H1 (cell line): ENCODE results near the gene DAPK1. TPM values are rescaled to one million over a fixed set of nuclear protein-coding genes. Genes with fewer than 3 reads are reported as not detected.
A peak's percentile ranks its signal among the peaks of the same experiment; 100 is the strongest.

Experiments used
- CTCF ChIA-PET: fragments of 300-600 bp; sonication (Branson Sonifier 250); formaldehyde crosslinking; loops from one replicate; lab custom pipeline; 2021; ENCODE audit not compliant: partially characterized antibody; lab: Charles Lee
- POLR2A ChIA-PET: fragments of 300-600 bp; sonication (Branson Sonifier 250); formaldehyde crosslinking; loops from one replicate; lab custom pipeline; 2021; ENCODE audit warnings: inconsistent platforms; ENCODE audit not compliant: partially characterized antibody; lab: Charles Lee
- DNase-seq, 2 experiments: peaks; one replicate each; pipeline versions ENCODE4 v3.0.0 to v3.0.0-alpha.2; 2010 to 2022; ENCODE audit warnings: low spot score in 2 of 2, low read depth in 1 of 2, mixed read lengths in 1 of 2
- FAIRE-seq: peaks from 2 replicates; lab custom pipeline; 2011; peaks lifted over from hg19 to GRCh38; lab: Jason Lieb, UNC
- H2AFZ ChIP-seq: 2 replicates; pipeline ENCODE4 v1.8.1; 2012; ENCODE audit warnings: low read length, inconsistent platforms
- H2AK5ac ChIP-seq: 2 replicates; pipeline ENCODE4 v1.6.1; 2013; ENCODE audit warnings: low read depth, low read length
- H2BK120ac ChIP-seq: replicated peaks from 2 replicates; pipeline ENCODE3; 2013; ENCODE audit warnings: low read depth, low read length, inconsistent platforms
- H2BK12ac ChIP-seq: 2 replicates; pipeline ENCODE4 v1.6.1; 2013; ENCODE audit warnings: low read depth, low read length
- H2BK15ac ChIP-seq: 2 replicates; pipeline ENCODE4 v1.6.1; 2013; ENCODE audit warnings: low read length
- H2BK20ac ChIP-seq: 2 replicates; pipeline ENCODE4 v1.6.1; 2013; ENCODE audit warnings: low read length
- H2BK5ac ChIP-seq: 2 replicates; pipeline ENCODE4 v1.6.1; 2013; ENCODE audit warnings: low read depth, low read length
- H3K14ac ChIP-seq: 2 replicates; pipeline ENCODE4 v1.6.1; 2013; ENCODE audit warnings: inconsistent platforms; ENCODE audit not compliant: insufficient read length
- H3K18ac ChIP-seq: 2 replicates; pipeline ENCODE4 v1.6.1; 2013; ENCODE audit warnings: low read length; ENCODE audit errors: extremely low read depth
- H3K23ac ChIP-seq: 2 replicates; pipeline ENCODE4 v1.6.1; 2013; ENCODE audit warnings: inconsistent platforms; ENCODE audit not compliant: insufficient read length
- H3K23me2 ChIP-seq: 2 replicates; pipeline ENCODE4 v1.6.1; 2013; ENCODE audit warnings: low read depth, low read length
- H3K27ac ChIP-seq: 2 replicates; pipeline ENCODE4 v1.6.1; 2011; ENCODE audit warnings: low read depth, low read length, inconsistent platforms
- H3K27me3 ChIP-seq, 4 experiments: replicated peaks in 1 of 4; 1 replicate in 1 of 4; 2 replicates in 3 of 4; pipeline versions ENCODE4 v1.6.1 to v1.8.1; 2011 to 2013; ENCODE audit warnings: low read length in 3 of 4, mild to moderate bottlenecking in 3 of 4, inconsistent platforms in 2 of 4, mixed read lengths in 2 of 4, moderate library complexity in 1 of 4; ENCODE audit not compliant: control insufficient read depth in 3 of 4, insufficient read depth in 3 of 4; ENCODE audit errors: extremely low read depth in 1 of 4
- H3K36me3 ChIP-seq, 4 experiments: 2 replicates each; pipeline versions ENCODE4 v1.6.1 to v1.8.1; 2011 to 2013; ENCODE audit warnings: mild to moderate bottlenecking in 4 of 4, low read length in 3 of 4, moderate library complexity in 2 of 4, control low read depth in 1 of 4, inconsistent platforms in 1 of 4; ENCODE audit not compliant: insufficient read depth in 4 of 4, control insufficient read depth in 2 of 4
- H3K4ac ChIP-seq: replicated peaks from 2 replicates; pipeline ENCODE3; 2013; ENCODE audit warnings: low read length, low read depth, mixed read lengths, inconsistent platforms; ENCODE audit not compliant: insufficient read length
- H3K4me1 ChIP-seq, 4 experiments: replicated peaks in 1 of 4; 1 replicate in 1 of 4; 2 replicates in 3 of 4; pipeline versions ENCODE4 v1.6.1 to v1.8.1; 2011 to 2013; ENCODE audit warnings: low read length in 3 of 4, inconsistent platforms in 2 of 4, mixed read lengths in 1 of 4; ENCODE audit not compliant: insufficient read depth in 4 of 4, control insufficient read depth in 3 of 4
- H3K4me2 ChIP-seq, 2 experiments: 2 replicates each; pipeline versions ENCODE4 v1.6.1 to v1.8.1; 2011 to 2013; ENCODE audit warnings: low read depth in 2 of 2, low read length in 2 of 2, control low read depth in 1 of 2, inconsistent platforms in 1 of 2, mild to moderate bottlenecking in 1 of 2; ENCODE audit not compliant: insufficient read depth in 1 of 2
- H3K4me3 ChIP-seq, 4 experiments: fragments of 200-600, 300-600 bp in 1 of 4; sonication (generic), shearing (Covaris generic), sonication (Bioruptor Twin) in 1 of 4; 2 replicates each; pipeline versions ENCODE4 v1.5.1 to v1.8.1; 2011 to 2016; ENCODE audit warnings: low read length in 4 of 4, low read depth in 3 of 4, control low read depth in 2 of 4, inconsistent platforms in 2 of 4, mild to moderate bottlenecking in 2 of 4, mixed read lengths in 1 of 4, moderate library complexity in 1 of 4; ENCODE audit not compliant: insufficient read depth in 2 of 4; ENCODE audit errors: extremely low read depth in 1 of 4
- H3K56ac ChIP-seq: replicated peaks from 2 replicates; pipeline ENCODE3; 2013; ENCODE audit warnings: low read depth, mild to moderate bottlenecking, mixed read lengths, low read length, inconsistent platforms; ENCODE audit not compliant: insufficient read length
- H3K79me1 ChIP-seq: 2 replicates; pipeline ENCODE4 v1.6.1; 2013; ENCODE audit warnings: low read depth, low read length, control low read depth
- H3K79me2 ChIP-seq, 2 experiments: 2 replicates each; pipeline versions ENCODE4 v1.6.1 to v1.8.1; 2012 to 2013; ENCODE audit warnings: low read length in 2 of 2, mild to moderate bottlenecking in 2 of 2, inconsistent platforms in 1 of 2; ENCODE audit not compliant: insufficient read depth in 2 of 2, control insufficient read depth in 1 of 2
- H3K9ac ChIP-seq, 4 experiments: replicated peaks in 1 of 4; 1 replicate in 1 of 4; 2 replicates in 3 of 4; pipeline versions ENCODE4 v1.6.1 to v1.8.1; 2011 to 2013; ENCODE audit warnings: low read depth in 3 of 4, low read length in 3 of 4, control low read depth in 2 of 4, mild to moderate bottlenecking in 2 of 4, moderate library complexity in 2 of 4, inconsistent platforms in 1 of 4; ENCODE audit errors: extremely low read depth in 1 of 4
- H3K9me3 ChIP-seq, 2 experiments: 2 replicates each; pipeline versions ENCODE4 v1.6.1 to v1.8.1; 2012 to 2013; ENCODE audit warnings: mild to moderate bottlenecking in 2 of 2, moderate library complexity in 2 of 2, control low read depth in 1 of 2, inconsistent platforms in 1 of 2, low read depth in 1 of 2, low read length in 1 of 2, mixed read lengths in 1 of 2; ENCODE audit not compliant: insufficient read depth in 2 of 2
- H4K20me1 ChIP-seq, 2 experiments: replicated peaks in 1 of 2; 2 replicates each; pipeline versions ENCODE3 to v1.8.1; 2011 to 2013; ENCODE audit warnings: inconsistent platforms in 2 of 2, low read length in 2 of 2, mild to moderate bottlenecking in 1 of 2; ENCODE audit not compliant: insufficient read depth in 2 of 2, control insufficient read depth in 1 of 2
- H4K5ac ChIP-seq: 2 replicates; pipeline ENCODE4 v1.6.1; 2013; ENCODE audit warnings: low read length, low read depth, mixed read lengths, inconsistent platforms; ENCODE audit not compliant: insufficient read length
- H4K8ac ChIP-seq: 2 replicates; pipeline ENCODE4 v1.8.0; 2013; ENCODE audit warnings: mild to moderate bottlenecking, moderate library complexity, low read length, inconsistent platforms; ENCODE audit not compliant: insufficient read depth; ENCODE audit errors: extremely low read depth
- H4K91ac ChIP-seq: replicated peaks from 2 replicates; pipeline ENCODE3; 2013; ENCODE audit warnings: low read length, mixed read lengths, inconsistent platforms; ENCODE audit not compliant: insufficient read length
- BRCA1 ChIP-seq: IDR thresholded peaks from 2 replicates; pipeline ENCODE4 v1.6.1; 2012; ENCODE audit warnings: low read depth, low read length, improper control_type of control experiment
- GABPA ChIP-seq: IDR thresholded peaks from 2 replicates; pipeline ENCODE4 v1.6.1; 2011; ENCODE audit warnings: mild to moderate bottlenecking, low read length, moderate library complexity, borderline replicate concordance; ENCODE audit not compliant: insufficient read depth
- JUND ChIP-seq: IDR thresholded peaks from 2 replicates; pipeline ENCODE4 v1.6.1; 2011; ENCODE audit warnings: mild to moderate bottlenecking, improper control_type of control experiment, low read length
- KDM5A ChIP-seq: fragments of 200-600 bp; IDR thresholded peaks from 2 replicates; pipeline ENCODE4 v1.7.1; 2012; ENCODE audit warnings: mild to moderate bottlenecking, low read length, inconsistent platforms, mixed read lengths
- MAFK ChIP-seq: IDR thresholded peaks from 2 replicates; pipeline ENCODE4 v1.6.1; 2012; ENCODE audit warnings: low read depth, mild to moderate bottlenecking, improper control_type of control experiment, low read length
- POLR2A ChIP-seq, 2 experiments: IDR thresholded peaks; 1 replicate in 1 of 2; 2 replicates in 1 of 2; pipeline ENCODE4 v1.6.1; 2011; ENCODE audit warnings: low read depth in 2 of 2, low read length in 2 of 2, mild to moderate bottlenecking in 2 of 2; ENCODE audit errors: control extremely low read depth in 1 of 2
- RAD21 ChIP-seq, 2 experiments: IDR thresholded peaks in 1 of 2; conservative IDR thresholded peaks in 1 of 2; 2 replicates each; pipeline ENCODE4 v1.6.1; 2011; ENCODE audit warnings: low read depth in 2 of 2, low read length in 2 of 2, improper control_type of control experiment in 1 of 2, inconsistent platforms in 1 of 2, mild to moderate bottlenecking in 1 of 2, moderate library complexity in 1 of 2
- RBBP5 ChIP-seq: IDR thresholded peaks from 2 replicates; pipeline ENCODE4 v1.7.1; 2012; ENCODE audit warnings: low read depth, mild to moderate bottlenecking, inconsistent platforms, low read length, moderate library complexity, borderline replicate concordance
- SRF ChIP-seq: IDR thresholded peaks from 2 replicates; pipeline ENCODE4 v1.6.1; 2011; ENCODE audit warnings: mild to moderate bottlenecking, low read depth, low read length, moderate library complexity
- WGBS, 2 experiments: shearing (Covaris generic) in 1 of 2; methylation state at CpG; one replicate each; pipeline versions ENCODE4 v1.1.6 to v1.1.7; 2013 to 2015; ENCODE audit warnings: low lambda C conversion rate in 2 of 2, mixed read lengths in 2 of 2, inconsistent platforms in 1 of 2, low coverage in 1 of 2, missing lambda C conversion rate in 1 of 2; ENCODE audit not compliant: insufficient replicate concordance in 2 of 2, insufficient coverage in 1 of 2, insufficient read length in 1 of 2; ENCODE audit errors: extremely low coverage in 1 of 2, missing lambda C conversion rate in 1 of 2; 5-methylcytosine and 5-hydroxymethylcytosine counted together
- polyA plus RNA-seq, 7 experiments: library from polyadenylated mRNA; depleted of rRNA in 3 of 7; stranded (reverse) in 5 of 7; unstranded in 2 of 7; fragments of >200 nt in 5 of 7; fragments of 200-250 nt in 2 of 7; gene quantifications; 1 replicate in 5 of 7; 2 replicates in 1 of 7; 4 replicates in 1 of 7; pipeline versions ENCODE4 v1.2.1 to v1.2.3, GENCODE V29; 2011 to 2013; ENCODE audit warnings: missing spikeins in 2 of 7, mixed read lengths in 2 of 7
- total RNA-seq: library from RNA; stranded (reverse); fragmentation: NEBNext Ultra II Directional; extraction: Animal tissue kit (Norgen Biotek cat#: 25700); gene quantifications from 2 replicates; pipeline ENCODE4 v1.2.1, GENCODE V29; 2021
- TF ChIP-seq, protein P1 (sequence below): IDR thresholded peaks from 2 replicates; pipeline ENCODE4 v1.6.1; 2012; ENCODE audit warnings: inconsistent platforms
- TF ChIP-seq, protein P2 (sequence below): IDR thresholded peaks from 2 replicates; pipeline ENCODE4 v1.6.1; 2011; ENCODE audit warnings: low read length, improper control_type of control experiment

The DAPK1 gene
- total and polyA plus RNA-seq, 2 of the 8 experiments (the other 6 are each of a cell fraction or from before 2014, with no cell fraction given) = 62.4 to 131 TPM

DNA sequence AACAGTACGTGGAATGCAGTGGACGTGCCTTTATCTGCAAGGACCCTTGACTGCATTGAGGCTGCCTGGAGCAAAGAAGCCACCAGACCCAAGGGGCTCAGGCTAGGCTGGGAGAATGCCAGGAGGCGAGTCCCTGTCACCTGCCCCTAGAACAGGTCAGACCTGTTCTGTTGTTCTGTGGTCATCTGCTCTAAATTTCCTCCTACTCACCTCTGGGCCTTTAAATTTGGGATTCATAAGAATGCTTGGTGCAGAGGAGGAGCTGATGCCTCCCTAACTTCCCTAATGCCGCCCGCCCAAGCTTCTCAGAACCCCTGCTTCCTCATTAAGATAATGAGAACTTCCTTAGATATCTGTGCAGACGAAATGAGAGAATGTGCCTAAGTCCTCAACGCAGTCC, 32.0 kb downstream of the DAPK1 start:
- Histone ChIP-seq H3K36me3 (no peaks in the 10 kb centered on the region), H3K4ac (no peak overlapping the region), H3K4me3 (no peak overlapping the region), H3K14ac (no peak overlapping the region), H3K79me1 (peaks cover 9% of the 10 kb centered on the region), H3K27me3 (no peaks in the 10 kb centered on the region), H4K8ac (no peak overlapping the region), H2AFZ (no peak overlapping the region), H3K9me3 (no peaks in the 10 kb centered on the region), H3K56ac (no peak overlapping the region), H4K20me1 (peaks cover 10 to 20% of the 10 kb centered on the region in 2 experiments), H4K5ac (no peak overlapping the region), H2BK20ac (no peak overlapping the region; the same call in 1 of the 2 replicates), H3K23ac (no peak overlapping the region), H3K27ac (no peak overlapping the region), H2BK5ac (peak overlapping the region; percentile 60), H3K4me2 (0 out of 4 replicates have a peak overlapping the region, but pooled peaks of 1 of the 2 experiments have one; percentile 6), H3K9ac (no peak overlapping the region), H2BK15ac (no peak overlapping the region), H3K18ac (no peak overlapping the region; the same call in 1 of the 2 replicates), H3K23me2 (no peaks in the 10 kb centered on the region), H2BK120ac (no peak overlapping the region), H2BK12ac (no peak overlapping the region), H3K79me2 (peaks cover 5 to 82% of the 10 kb centered on the region in 2 experiments; a peak in 3 of 4 replicates), H4K91ac (no peak overlapping the region), H2AK5ac (no peak overlapping the region), H3K4me1 (peaks cover 8 to 22% (median 17%) of the 10 kb centered on the region in 4 experiments; a peak in 6 of 7 replicates)
- no peak for FAIRE-seq
- WGBS, 2 experiments = 71% methylated on average over 7 of the region's 7 CpGs; no CpG with 5 or more reads in 1 of the 2 experiments
- no peak for DNase-seq
- ChIA-PET POLR2A (interaction anchor here (1.1 to 1.9 kb wide), 2 partner anchors 9 to 32 kb away, joined by 4 to 6 read pairs; partner anchors contain the start of gene DAPK1), CTCF (interaction anchor here (1.6 kb wide), 1 partner anchor 14 kb away, joined by 3 read pairs; no protein-coding TSS in a partner anchor)
- TF ChIP-seq KDM5A = no peak
- TF ChIP-seq SRF = no peak
- TF ChIP-seq, protein P1, sequence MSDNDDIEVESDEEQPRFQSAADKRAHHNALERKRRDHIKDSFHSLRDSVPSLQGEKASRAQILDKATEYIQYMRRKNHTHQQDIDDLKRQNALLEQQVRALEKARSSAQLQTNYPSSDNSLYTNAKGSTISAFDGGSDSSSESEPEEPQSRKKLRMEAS = no peak
- TF ChIP-seq POLR2A (IDR thresholded peaks at IDR 0.05; ENCODE audit: control extremely low read depth in 1 of 2, low read depth in 2 of 2, low read length in 2 of 2) = no peak
- no peak for TF ChIP-seq GABPA
- TF ChIP-seq MAFK = no peak
- no peak for TF ChIP-seq RBBP5
- TF ChIP-seq BRCA1 = no peak
- TF ChIP-seq RAD21 (IDR thresholded peaks at IDR 0.05 in 1 of 2, conservative IDR thresholded peaks at IDR 0.05 in 1 of 2; ENCODE audit: low read depth in 2 of 2, low read length in 2 of 2) = no peak
- TF ChIP-seq, protein P2, sequence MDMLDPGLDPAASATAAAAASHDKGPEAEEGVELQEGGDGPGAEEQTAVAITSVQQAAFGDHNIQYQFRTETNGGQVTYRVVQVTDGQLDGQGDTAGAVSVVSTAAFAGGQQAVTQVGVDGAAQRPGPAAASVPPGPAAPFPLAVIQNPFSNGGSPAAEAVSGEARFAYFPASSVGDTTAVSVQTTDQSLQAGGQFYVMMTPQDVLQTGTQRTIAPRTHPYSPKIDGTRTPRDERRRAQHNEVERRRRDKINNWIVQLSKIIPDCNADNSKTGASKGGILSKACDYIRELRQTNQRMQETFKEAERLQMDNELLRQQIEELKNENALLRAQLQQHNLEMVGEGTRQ = no peak
- TF ChIP-seq JUND = no peak
